Measurements from ENCODE around the gene INAFM2. TPM values are rescaled to one million over a fixed set of nuclear protein-coding genes. Genes with fewer than 3 reads are reported as not detected.

Gene INAFM2
- total and polyA plus RNA-seq, 9 of the 15 experiments (the other 6 are each of a cell fraction or from before 2014, with no cell fraction given) = 11.8 to 43.1 (median 27.2) TPM

DNA sequence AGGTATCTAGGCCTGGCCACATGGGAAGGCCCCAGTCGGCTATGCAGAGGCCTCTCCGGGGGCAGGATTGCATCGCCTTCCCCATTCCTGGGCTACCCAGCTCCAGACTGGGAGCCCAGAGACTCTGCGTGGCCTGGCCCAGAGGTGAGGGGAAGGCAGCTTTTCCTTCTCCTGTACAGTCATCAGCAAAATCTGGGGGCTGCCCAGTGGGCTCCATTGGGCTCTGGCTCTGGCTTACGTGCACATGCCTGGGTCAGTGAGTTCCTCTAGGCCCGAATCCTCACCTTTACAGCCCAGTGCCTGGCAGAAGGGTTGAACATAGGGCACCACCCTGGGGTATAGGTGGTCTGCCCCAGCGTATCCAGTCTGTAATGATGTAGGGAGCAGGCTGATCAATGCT, 36.7 kb upstream of the INAFM2 start:
- 32% methylated on average over 7 of the region's 7 CpGs for WGBS (ENCODE audit: insufficient coverage, low coverage, missing lambda C conversion rate)
- TF ChIP-seq, protein P1, sequence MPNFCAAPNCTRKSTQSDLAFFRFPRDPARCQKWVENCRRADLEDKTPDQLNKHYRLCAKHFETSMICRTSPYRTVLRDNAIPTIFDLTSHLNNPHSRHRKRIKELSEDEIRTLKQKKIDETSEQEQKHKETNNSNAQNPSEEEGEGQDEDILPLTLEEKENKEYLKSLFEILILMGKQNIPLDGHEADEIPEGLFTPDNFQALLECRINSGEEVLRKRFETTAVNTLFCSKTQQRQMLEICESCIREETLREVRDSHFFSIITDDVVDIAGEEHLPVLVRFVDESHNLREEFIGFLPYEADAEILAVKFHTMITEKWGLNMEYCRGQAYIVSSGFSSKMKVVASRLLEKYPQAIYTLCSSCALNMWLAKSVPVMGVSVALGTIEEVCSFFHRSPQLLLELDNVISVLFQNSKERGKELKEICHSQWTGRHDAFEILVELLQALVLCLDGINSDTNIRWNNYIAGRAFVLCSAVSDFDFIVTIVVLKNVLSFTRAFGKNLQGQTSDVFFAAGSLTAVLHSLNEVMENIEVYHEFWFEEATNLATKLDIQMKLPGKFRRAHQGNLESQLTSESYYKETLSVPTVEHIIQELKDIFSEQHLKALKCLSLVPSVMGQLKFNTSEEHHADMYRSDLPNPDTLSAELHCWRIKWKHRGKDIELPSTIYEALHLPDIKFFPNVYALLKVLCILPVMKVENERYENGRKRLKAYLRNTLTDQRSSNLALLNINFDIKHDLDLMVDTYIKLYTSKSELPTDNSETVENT (CRISPR knock-in tag; IDR thresholded peaks at IDR 0.05) = no peak
- TF ChIP-seq FOXK1 (CRISPR knock-in tag; IDR thresholded peaks at IDR 0.05; ENCODE audit: borderline replicate concordance) (no peak), MEF2A (IDR thresholded peaks at IDR 0.05; ENCODE audit: control insufficient read depth, low read depth, low read length) (no peak), CBFA2T2 (conservative IDR thresholded peaks at IDR 0.05) (no peak), MCM3 (IDR thresholded peaks at IDR 0.05) (no peak), SMARCA4 (IDR thresholded peaks at IDR 0.05) (no peak), BRCA1 (IDR thresholded peaks at IDR 0.05) (no peak), BRCA1 (CRISPR knock-in tag; IDR thresholded peaks at IDR 0.05) (no peak), NBN (IDR thresholded peaks at IDR 0.05; ENCODE audit: low read depth) (no peak), DNMT1 (IDR thresholded peaks at IDR 0.05) (no peak), ZKSCAN8 (CRISPR knock-in tag; IDR thresholded peaks at IDR 0.05) (no peak), RHOXF2B (CRISPR knock-in tag; conservative IDR thresholded peaks at IDR 0.05) (no peak), CBX8 (IDR thresholded peaks at IDR 0.05; ENCODE audit: borderline replicate concordance, extremely low read depth, low read depth, low read length, poor library complexity, severe bottlenecking) (no peak)
- TF ChIP-seq, protein P2, sequence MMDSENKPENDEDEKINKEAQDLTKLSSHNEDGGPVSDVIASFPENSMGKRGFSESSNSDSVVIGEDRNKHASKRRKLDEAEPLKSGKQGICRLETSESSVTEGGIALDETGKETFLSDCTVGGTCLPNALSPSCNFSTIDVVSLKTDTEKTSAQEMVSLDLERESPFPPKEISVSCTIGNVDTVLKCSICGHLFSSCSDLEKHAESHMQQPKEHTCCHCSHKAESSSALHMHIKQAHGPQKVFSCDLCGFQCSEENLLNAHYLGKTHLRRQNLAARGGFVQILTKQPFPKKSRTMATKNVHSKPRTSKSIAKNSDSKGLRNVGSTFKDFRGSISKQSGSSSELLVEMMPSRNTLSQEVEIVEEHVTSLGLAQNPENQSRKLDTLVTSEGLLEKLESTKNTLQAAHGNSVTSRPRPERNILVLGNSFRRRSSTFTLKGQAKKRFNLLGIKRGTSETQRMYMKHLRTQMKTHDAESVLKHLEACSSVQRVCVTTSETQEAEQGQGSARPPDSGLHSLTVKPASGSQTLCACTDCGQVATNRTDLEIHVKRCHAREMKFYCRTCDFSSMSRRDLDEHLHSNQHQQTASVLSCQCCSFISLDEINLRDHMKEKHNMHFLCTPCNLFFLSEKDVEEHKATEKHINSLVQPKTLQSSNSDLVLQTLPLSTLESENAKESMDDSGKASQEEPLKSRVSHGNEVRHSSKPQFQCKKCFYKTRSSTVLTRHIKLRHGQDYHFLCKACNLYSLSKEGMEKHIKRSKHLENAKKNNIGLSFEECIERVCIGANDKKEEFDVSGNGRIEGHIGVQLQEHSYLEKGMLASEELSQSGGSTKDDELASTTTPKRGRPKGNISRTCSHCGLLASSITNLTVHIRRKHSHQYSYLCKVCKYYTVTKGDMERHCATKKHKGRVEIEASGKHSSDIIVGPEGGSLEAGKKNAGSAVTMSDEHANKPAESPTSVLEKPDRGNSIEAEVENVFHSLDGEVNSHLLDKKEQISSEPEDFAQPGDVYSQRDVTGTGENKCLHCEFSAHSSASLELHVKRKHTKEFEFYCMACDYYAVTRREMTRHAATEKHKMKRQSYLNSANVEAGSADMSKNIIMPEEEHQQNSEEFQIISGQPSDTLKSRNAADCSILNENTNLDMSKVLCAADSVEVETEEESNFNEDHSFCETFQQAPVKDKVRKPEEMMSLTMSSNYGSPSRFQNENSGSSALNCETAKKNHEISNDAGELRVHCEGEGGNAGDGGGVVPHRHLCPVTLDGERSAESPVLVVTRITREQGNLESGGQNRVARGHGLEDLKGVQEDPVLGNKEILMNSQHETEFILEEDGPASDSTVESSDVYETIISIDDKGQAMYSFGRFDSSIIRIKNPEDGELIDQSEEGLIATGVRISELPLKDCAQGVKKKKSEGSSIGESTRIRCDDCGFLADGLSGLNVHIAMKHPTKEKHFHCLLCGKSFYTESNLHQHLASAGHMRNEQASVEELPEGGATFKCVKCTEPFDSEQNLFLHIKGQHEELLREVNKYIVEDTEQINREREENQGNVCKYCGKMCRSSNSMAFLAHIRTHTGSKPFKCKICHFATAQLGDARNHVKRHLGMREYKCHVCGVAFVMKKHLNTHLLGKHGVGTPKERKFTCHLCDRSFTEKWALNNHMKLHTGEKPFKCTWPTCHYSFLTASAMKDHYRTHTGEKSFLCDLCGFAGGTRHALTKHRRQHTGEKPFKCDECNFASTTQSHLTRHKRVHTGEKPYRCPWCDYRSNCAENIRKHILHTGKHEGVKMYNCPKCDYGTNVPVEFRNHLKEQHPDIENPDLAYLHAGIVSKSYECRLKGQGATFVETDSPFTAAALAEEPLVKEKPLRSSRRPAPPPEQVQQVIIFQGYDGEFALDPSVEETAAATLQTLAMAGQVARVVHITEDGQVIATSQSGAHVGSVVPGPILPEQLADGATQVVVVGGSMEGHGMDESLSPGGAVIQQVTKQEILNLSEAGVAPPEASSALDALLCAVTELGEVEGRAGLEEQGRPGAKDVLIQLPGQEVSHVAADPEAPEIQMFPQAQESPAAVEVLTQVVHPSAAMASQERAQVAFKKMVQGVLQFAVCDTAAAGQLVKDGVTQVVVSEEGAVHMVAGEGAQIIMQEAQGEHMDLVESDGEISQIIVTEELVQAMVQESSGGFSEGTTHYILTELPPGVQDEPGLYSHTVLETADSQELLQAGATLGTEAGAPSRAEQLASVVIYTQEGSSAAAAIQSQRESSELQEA (IDR thresholded peaks at IDR 0.05; ENCODE audit: low read depth) = no peak

More for the DNA sequence above, 36.7 kb upstream of the INAFM2 start:
- DNase-seq (ENCODE audit: extremely low read depth in 1 of 4, low spot score in 3 of 4) (no peak), FAIRE-seq (no peak), ATAC-seq (no peak)
- Histone ChIP-seq H3K9ac (ENCODE audit: insufficient read depth in 1 of 2, low read depth in 2 of 2, low read length in 2 of 2) (no peak overlapping the region), H3K79me2 (ENCODE audit: control insufficient read depth, insufficient read depth, low read length) (no peaks in the 10 kb centered on the region), H3K27me3 (ENCODE audit: control insufficient read depth in 2 of 2, insufficient read depth in 2 of 2, low read length in 2 of 2) (peaks cover 2% of the 10 kb centered on the region in 2 experiments; a peak in 3 of 5 replicates), H3K36me3 (ENCODE audit: control insufficient read depth, insufficient read depth, low read length) (no peaks in the 10 kb centered on the region), H3K27ac (ENCODE audit: extremely low read depth, low read depth, low read length) (no peak overlapping the region), H3K4me3 (no peak overlapping the region), H3K9me3 (replicated peaks; ENCODE audit: control insufficient read depth, insufficient read depth, low read depth, low read length) (no peaks in the 10 kb centered on the region), H2AFZ (ENCODE audit: low read depth, low read length) (no peak overlapping the region), H3K9me1 (ENCODE audit: control insufficient read depth, insufficient read depth, low read length) (no peaks in the 10 kb centered on the region), H3K4me1 (replicated peaks in 1 of 2; ENCODE audit: control insufficient read depth in 2 of 2, insufficient read depth in 2 of 2, low read length in 2 of 2) (peaks cover 0 to 42% of the 10 kb centered on the region in 2 experiments; a peak in 3 of 5 replicates), H4K20me1 (replicated peaks; ENCODE audit: control insufficient read depth, insufficient read depth, low read length) (no peaks in the 10 kb centered on the region), H3K4me2 (ENCODE audit: insufficient read depth, low read length) (no peak overlapping the region)
- POLR2A ChIA-PET = interaction anchor here (0.6 to 1.0 kb wide), 2 partner anchors 67 to 662 kb away, joined by 3 read pairs; no protein-coding TSS in a partner anchor
- in situ Hi-C loops (cut with MboI) (no loop called here), intact Hi-C loops (cut with micrococcal nuclease) (no loop called here)
- no TSS peak for BruUV-seq (replicated peaks)
- CTCF ChIA-PET (ENCODE audit: low intra/inter-chr PET ratio) = no interaction called here

Data from K562 (cell line).